Measurements from ENCODE around the gene IGLL1.
"Not testable (repeated sequence)": the region's sequence is repeated elsewhere in the genome, so short reads cannot be mapped to it uniquely, and the experiment has no call there.

IGLL1 gene

DNA sequence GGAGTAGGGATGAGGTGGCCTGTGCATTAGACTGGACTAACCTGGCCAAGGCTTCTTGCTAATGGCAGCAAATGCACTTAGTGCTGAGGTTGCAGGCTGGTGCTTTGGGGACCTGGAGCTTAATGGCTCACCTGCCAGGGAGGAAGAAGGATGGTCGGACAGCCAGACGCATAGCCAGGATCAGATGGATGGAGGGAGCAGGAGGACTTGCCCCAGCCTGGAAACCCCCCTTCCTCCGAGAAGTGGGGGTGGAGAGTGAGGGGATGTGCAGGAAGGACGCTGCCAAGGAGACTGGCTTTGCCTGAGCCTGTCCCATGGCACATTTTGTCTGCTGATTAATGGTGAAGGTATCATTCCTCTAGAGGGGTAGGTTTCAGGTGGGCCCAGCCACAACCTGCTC lies 17.9 kb downstream of the IGLL1 start:
- no peak for ATAC-seq

DNA sequence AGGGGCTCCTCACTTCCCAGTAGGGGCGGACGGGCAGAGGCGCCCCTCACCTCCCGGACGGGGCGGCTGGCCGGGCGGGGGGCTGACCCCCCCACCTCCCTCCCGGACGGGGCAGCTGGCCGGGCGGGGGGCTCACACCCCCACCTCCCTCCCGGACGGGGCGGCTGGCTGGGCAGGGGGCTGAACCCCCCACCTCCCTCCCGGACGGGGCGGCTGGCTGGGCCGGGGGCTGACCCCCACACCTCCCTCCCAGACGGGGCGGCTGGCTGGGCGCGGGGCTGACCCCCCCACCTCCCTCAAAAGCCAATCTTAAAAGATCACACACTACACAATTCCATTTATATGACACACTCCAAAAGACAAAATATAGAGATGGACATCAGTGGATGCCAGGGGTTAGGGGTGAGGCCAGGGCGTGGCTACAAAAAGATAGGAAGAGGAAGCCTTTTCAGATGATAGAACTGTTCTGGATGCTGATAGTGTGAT lies 19.0 kb downstream of the IGLL1 start:
- ATAC-seq, result not testable (repeated sequence)

DNA sequence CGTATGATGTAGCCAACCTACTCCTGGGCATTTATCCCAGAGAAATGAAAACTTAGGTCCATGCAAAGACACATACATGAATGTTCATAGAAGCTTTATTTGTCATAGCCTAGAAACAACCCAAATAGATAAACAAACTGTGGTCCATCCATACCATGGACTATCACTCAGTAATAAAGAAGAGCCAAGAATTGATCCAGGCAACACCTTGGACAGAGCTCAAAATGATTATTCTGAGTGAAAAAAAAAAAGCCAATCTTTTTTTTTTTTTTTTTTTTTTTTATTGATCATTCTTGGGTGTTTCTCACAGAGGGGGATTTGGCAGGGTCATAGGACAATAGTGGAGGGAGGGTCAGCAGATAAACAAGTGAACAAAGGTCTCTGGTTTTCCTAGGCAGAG lies 19.9 kb downstream of the IGLL1 start:
- not testable (repeated sequence) for ATAC-seq

- no peak for ATAC-seq
These were observed 22.6 kb downstream of the IGLL1 start for GRCh38 chr22:23557467-23557866.

DNA sequence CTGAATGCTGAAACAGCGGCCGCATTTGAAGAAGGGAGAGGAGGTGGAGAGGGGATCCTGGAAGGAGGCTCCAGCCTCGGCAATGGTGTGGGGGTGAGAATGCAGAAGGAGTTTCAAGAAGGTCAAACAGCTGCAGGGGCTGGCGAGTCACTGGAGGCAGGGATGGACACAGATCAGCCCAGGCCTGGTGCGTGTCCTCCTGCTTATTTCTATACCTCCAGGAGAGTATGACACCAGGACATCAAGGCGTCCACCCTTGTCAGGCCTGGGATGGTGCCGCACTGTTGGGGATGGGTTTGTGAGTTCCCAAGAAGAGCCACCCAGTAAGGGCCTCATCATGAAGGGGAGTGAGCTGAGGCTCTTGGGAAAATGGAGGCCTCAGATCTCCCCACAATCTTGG lies 23.1 kb downstream of the IGLL1 start:
- no peak for ATAC-seq

DNA sequence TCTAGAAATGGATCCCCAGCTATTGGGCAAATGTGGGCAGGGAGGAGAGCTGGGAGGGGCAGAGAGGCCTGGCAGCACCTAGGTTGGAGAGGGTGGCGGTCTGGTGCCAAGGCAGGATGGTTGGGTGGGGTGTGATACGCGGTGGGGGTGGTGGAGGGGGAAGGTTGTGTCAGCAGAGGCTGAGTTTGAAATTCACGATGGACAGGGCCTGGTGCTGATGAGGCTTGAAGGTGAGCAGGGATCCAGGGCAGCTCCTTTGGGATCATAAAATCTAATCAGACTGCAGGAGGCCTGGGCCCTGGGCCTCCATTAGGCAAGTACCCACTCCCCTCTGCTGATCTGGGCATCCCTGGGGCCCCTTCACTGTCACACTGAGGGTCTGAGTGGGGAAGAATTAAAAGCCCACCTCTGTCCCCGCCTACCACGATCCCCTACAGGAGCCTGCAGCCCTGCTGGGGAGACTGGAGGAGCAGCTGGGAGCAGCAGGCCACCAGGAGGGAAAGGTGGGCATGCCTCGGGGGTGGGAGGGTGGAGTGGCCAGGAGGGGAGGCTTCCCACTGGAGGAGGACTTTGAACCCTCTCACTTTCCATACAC lies 24.0 kb downstream of the IGLL1 start:
- ATAC-seq, result no peak

GRCh38 chr22:23555118-23555517 lies 25.0 kb downstream of the IGLL1 start:
- no peak for ATAC-seq

DNA sequence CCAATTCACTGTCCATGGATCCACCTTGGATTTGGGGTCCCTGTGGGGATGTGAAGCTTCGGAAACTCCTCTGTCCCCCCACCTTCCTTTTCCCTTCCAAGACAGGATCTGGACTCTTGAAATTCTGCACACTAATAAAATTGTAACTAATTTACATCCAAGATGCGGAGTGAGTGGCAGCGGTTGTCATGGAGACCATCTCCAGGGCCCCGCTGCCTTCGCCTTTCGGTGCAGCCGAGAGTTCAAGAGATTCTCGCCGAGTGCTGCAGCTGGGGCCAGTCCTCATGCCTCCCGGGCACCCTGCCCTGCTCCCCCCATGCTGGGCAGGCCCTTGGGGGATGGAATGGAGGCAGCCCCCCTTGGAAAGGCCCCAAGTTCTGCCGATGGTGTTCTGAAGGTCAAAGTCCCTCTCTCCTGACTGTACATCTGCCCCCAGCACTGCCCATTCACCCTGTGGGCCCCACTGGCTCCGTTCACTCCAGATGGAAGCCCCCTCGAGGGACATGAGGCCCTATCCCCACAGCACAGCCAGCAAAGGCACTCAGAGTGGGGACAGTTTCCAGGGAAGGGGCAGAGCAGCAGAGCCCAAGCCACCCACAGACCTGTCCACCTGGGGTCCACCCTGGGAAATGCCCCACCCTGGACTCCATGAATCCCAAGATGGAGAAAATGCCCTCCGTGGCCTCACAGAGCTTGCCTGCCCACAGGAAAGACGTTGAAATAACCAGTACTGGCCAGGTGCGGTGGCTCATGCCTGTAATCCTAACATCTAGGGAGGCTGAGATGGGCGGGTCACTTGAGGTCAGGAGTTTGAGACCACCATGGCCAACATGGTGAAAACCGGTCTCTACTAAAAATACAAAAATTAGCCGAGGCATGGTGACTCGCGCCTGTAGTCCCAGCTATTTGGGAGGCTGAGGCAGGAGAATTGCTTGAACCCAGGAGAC lies 25.9 kb downstream of the IGLL1 start:
- ATAC-seq, result no peak

GRCh38 chr22:23553438-23553837 lies 26.7 kb downstream of the IGLL1 start:
- no peak for ATAC-seq

DNA sequence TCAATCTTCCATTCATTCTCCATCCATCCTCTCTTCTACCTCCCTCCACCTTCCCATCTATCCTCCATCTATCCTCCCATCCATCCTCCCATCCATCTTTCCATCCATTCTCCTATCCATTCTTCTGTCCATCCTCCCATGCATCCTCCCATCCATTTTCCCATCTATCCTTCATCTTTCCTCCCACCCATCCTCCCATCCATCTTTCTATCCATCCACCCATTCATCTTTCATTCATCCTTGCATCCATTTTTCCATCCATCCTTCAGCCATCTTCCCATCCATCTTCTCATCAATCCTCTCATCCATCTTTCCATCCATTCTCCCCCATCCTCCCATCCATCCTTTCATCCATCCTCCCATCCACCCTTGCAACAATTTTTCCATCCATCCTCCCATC lies 27.5 kb downstream of the IGLL1 start:
- no peak for ATAC-seq

- no peak for ATAC-seq
These were observed 28.7 kb downstream of the IGLL1 start for GRCh38 chr22:23551385-23551784.

DNA sequence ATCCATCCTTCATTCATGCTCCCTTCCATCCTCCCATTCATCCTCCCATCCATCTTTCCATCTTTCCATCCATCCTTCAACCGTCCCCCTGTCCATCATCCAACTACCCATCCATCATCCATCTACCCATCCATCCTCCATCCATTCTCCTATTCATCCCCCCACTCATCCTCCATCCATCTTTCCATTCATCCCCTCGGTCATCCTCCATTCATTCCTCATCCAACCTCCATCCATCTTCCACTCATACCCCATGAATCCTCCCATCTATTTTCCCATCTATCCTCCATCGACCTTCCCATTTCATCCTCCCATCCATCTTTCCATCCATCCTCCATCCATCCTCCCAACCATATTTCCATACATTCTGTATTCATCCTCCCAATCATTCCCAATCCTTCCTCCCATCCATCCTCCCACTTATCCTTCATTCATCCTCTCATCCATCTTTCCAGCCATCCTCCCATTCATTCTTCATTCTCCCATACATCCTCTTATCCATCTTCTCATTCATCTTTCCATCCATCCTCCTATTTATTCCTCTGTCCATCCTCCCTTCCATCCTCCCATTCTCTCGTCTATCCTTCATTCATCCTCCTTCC lies 29.9 kb downstream of the IGLL1 start:
- ATAC-seq, result no peak

GRCh38 chr22:23549198-23549595 lies 30.9 kb downstream of the IGLL1 start:
- no peak for ATAC-seq

GRCh38 chr22:23548501-23549197 lies 31.4 kb downstream of the IGLL1 start:
- ATAC-seq, result no peak

DNA sequence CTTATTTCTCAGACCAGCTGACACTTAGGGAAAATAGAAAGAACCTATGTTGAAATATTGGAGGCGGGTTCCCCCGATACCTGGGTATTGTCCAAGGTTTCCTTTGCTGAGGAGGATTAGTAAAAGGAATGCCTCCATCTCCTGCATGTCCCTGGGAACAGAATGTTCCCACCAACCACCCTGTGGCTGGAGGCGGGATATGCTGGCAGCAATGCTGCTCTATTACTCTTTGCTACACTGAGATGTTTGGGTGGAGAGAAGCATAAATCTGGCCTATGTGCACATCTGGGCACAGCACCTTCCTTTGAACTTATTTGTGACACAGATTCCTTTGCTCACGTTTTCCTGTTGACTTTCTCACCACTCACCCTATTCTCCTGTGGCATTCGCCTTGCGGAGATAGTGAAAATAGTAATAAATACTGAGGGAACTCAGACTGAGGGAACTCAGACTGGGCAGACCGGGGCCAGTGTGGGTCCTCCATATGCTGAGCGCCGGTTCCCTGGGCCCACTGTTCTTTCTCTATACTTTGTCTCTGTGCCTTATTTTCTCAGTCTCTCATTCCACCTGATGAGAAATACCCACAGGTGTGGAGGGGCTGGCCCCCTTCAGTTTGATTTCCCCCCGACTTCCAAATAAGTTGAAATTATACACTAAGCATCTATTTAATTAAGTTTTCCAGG lies 32.1 kb downstream of the IGLL1 start:
- ATAC-seq, result no peak

DNA sequence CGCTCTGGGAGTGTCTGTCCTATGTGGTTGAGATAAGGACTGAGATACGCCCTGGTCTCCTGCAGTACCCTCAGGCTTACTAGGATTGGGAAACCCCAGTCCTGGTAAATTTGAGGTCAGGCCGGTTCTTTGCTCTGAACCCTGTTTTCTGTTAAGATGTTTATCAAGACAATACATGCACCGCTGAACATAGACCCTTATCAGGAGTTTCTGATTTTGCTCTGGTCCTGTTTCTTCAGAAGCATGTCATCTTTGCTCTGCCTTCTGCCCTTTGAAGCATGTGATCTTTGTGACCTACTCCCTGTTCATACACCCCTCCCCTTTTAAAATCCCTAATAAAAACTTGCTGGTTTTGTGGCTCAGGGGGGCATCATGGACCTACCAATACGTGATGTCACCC lies 32.7 kb downstream of the IGLL1 start:
- ATAC-seq, result not testable (repeated sequence)

- no peak for ATAC-seq
These were observed 35.2 kb downstream of the IGLL1 start for GRCh38 chr22:23544852-23545251.

GRCh38 chr22:23543506-23544000 lies 36.5 kb downstream of the IGLL1 start:
- ATAC-seq, result not testable (repeated sequence)

DNA sequence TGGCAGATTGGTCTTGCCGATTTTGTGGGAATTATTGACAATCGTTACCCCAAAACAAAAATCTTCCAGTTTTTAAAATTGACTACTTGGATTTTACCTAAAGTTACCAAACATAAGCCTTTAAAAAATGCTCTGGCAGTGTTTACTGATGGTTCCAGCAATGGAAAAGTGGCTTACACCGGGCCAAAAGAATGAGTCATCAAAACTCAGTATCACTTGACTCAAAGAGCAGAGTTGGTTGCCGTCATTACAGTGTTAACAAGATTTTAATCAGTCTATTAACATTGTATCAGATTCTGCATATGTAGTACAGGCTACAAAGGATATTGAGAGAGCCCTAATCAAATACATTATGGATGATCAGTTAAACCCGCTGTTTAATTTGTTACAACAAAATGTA lies 37.2 kb downstream of the IGLL1 start:
- no peak for ATAC-seq

DNA sequence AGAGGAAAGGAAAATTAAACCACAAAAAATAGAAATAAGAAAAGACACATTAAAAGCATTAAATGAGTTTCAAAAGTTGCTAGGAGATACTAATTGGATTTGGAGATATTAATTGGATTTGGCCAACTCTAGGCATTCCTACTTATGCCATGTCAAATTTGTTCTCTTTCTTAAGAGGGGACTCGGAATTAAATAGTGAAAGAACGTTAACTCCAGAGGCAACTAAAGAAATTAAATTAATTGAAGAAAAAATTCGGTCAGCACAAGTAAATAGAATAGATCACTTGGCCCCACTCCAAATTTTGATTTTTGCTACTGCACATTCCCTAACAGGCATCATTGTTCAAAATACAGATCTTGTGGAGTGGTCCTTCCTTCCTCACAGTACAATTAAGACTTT lies 37.7 kb downstream of the IGLL1 start:
- not testable (repeated sequence) for ATAC-seq

GRCh38 chr22:23541849-23542281 lies 38.2 kb downstream of the IGLL1 start:
- ATAC-seq, result not testable (repeated sequence)

DNA sequence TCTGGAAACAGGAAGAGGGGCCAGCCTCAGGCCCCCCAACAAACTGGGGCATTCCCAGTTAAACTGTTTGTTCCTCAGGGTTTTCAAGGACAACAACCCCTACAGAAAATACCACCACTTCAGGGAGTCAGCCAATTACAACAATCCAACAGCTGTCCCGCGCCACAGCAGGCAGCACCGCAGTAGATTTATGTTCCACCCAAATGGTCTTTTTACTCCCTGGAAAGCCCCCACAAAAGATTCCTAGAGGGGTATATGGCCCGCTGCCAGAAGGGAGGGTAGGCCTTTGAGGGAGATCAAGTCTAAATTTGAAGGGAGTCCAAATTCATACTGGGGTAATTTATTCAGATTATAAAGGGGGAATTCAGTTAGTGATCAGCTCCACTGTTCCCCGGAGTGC lies 39.3 kb downstream of the IGLL1 start:
- not testable (repeated sequence) for ATAC-seq

All from activated CD4-positive, CD25-positive, alpha-beta regulatory T cell treated with anti-CD3 and anti-CD28 coated beads, Interleukin-2, amount 50 U/mL, for 24 hours (primary cell).